HG03442 (cell line): Measurements from ENCODE around the gene FBXO24.

Experiments used
- ATAC-seq: cut with Tn5 transposase; IDR thresholded peaks from one replicate; pipeline ENCODE4 v1.9.1; 2021; ENCODE audit warnings: mild to moderate bottlenecking, moderate library complexity; ENCODE audit not compliant: unreplicated experiment

FBXO24 gene

DNA sequence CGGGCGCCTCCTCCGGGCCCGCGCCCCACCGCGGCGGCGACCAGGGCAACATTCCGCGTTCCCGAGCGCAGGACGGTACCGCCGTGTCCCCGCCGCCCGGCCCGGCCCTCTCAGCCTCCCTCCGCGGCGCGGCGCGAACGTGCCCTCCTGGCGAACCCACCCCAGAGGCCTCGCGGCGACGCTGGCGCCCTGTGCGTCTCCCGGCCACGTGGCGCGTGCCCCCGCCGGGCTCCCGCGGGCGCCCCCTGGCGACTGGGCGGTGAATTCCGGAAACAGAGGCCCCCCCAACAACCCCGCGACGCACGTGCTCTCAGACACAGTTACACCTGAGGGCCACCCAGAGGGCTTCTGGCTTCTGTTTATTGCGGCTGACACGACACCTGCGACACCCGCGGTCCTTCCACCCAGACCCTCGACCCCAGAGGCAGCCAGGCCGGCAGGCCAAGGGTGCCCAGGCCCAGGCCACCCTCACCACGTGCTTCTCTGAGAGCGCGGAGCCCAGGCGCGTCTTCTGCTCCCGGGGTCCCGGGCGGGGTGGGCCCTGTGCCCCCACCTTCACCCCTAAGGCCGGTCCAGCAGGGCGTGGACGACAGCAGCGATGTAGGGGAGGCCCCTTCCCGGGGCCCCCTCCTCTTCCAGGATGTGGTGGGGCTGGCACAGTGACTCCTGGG is 12.3 kb upstream of the FBXO24 start, which contains the start of gene SAP25:
TSS of gene SAP25 (minus strand) at position 210 of the 671 bp plus-strand sequence. CDS start at position 52, 158 bp downstream.
- no peak for ATAC-seq

GRCh38 chr7:100574362-100575205 is 11.5 kb upstream of the FBXO24 start:
- ATAC-seq: no peak

GRCh38 chr7:100575206-100575631 is 10.9 kb upstream of the FBXO24 start:
- ATAC-seq: no peak

DNA sequence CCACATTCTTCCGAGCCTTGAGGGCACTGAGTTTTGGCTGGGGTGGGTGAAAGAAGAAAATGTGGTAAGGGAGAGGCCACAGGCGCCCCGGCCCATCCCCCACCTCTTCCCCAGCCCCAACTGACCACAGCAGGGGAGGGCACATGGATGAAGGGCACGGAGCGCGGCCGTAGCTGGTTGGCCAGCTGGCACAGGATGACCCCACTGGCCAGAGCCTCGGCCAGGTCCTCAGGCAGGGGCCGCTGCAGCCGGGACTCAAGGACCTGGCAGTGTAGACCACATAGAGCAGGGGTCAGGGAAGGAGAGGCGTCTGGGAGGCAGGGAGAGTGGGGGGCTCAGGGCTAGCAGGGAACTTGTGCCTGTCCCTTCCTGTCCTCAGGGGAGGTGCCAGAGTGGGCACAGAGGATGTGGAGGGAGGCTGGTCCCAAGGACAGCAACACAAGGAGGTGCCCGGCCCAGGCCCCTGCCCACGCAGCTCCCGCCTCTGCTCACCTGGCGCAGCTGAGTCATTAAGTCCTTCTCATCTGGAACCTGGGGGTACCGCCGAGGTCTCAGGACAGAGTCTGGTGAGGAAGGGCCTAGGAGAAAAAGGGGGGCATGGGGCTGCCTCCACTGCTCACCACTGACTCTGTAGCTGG is 10.3 kb upstream of the FBXO24 start:
- no peak for ATAC-seq

DNA sequence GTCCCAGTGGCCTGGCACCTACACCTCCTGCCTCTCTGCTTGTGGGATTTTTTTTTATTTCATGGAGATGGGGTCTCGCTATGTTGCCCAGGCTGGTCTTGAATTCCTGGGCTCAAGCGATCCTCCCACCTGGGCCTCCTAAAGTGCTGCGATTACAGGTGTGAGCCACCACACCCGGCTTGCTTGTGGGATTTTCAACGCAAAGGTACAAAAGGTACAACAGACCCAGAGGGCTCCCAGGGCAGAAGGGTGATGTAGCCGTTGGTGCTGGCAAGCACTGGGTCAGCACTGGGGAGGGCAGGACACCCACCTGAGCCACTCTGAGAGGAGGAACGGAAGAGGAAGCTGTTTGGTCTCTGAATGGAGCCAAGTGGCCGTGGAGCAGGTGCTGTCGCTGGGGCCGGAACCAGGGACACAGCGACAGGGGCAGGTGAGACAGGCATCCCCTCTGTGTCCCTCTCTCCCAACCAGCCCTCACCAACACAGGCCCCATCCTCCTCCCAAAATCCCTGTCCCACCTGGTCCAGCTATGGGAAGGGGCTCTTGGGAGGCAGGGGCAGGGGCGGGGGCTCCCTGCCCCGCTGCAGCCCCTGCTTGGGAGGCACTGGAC is 9.6 kb upstream of the FBXO24 start:
- ATAC-seq: no peak

DNA sequence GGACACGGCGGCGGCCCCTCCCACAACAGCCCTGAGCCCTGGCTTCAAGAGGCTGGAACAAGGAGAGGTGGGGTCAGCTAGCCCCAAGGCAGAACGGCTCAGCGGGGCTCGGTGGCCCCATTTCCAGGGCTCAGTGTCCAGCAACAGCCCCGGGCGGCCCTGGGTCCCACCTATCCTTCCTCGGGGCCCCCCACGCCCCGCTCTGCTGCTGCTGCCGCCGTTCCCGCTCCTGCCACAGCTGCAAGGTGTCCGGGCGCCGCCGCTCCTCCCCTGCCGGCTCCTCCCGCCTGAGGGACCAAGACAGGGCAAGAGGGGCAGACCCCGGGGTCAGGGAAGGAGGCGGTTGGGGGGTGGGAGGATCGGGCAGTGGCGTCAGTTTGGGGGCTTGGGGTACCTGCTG is 9.0 kb upstream of the FBXO24 start:
- ATAC-seq: no peak

GRCh38 chr7:100577507-100577906 is 8.6 kb upstream of the FBXO24 start:
- ATAC-seq: no peak

DNA sequence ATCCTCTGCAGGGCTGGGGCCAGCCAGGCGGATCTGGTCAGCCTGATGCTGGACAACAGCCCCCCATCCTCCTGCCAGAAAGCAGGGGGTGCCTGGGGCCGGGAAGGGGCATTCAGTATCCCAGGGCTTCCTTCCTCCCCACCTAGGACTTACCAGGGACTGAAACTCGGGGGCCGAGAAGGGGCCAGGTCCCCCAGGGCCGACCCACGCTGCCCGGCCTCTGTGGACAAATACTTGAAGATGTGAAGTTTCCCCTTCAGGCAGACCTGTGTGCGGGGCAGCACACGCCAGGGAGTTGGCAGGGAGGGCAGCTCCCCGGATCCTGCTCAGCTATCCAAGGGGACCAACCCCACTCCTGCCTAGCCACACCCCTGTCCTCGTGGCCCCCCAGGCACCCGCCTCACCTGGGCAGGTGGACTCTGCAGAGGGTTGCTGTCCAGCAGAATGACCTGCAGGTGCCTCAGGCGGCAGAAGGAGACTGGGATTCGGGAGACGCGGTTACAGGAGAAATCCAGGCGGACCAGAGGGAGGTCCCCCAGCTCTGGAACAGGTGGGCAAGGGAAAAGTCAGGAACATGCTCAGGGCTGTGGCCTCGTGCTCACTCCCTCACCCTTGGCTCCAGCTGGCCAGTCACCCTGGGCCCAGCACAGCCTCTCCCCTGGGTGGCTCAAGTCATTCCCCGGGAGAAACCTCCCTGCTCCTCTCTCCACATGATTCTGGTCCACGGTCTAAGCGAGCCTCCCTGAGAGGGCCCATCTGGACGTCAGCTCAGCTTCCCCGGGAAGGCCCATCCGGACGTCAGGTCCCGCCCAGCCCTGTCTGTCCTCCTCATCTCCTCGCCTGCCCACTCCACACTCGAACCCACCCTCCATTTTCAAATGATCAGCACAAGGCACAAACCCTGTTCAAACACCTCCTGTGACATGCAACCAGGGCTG is 7.6 kb upstream of the FBXO24 start:
- ATAC-seq: no peak

DNA sequence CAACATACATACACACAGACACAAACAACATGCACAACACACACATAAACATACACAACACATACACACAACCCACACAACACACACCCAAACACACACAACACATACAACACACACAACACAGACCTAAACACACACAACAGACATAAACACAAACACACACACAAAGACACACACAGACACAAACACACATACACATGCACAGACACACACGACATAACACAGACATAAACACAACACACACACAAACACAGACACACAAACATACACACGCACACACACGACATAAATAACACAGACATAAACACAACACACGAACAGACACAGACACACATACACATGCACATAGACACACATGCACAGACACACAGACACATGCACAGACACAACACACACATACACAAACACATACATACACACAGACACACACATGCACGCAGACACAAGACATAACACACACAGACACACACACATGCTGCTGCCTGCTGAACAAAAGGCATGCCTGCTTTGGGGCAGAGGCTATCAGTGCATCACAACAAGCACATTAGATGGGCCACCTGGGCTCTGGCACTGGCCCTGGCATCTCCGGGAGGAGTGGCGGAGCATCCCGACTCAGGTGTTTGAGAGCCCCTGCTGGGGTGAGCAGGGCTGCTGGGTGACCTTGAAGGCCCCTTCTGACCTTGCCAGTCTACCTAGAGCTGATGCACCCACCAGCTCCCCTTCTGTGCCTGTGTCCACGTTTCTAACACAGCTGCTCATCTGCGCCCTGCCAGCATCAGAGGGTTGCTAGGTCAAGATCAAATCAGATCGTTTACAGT is 5.5 kb upstream of the FBXO24 start:
- ATAC-seq: no peak

- ATAC-seq: no peak
Measured at GRCh38 chr7:100582041-100582579, 4.0 kb upstream of the FBXO24 start.

GRCh38 chr7:100582650-100583049 is 3.5 kb upstream of the FBXO24 start:
- no peak for ATAC-seq

DNA sequence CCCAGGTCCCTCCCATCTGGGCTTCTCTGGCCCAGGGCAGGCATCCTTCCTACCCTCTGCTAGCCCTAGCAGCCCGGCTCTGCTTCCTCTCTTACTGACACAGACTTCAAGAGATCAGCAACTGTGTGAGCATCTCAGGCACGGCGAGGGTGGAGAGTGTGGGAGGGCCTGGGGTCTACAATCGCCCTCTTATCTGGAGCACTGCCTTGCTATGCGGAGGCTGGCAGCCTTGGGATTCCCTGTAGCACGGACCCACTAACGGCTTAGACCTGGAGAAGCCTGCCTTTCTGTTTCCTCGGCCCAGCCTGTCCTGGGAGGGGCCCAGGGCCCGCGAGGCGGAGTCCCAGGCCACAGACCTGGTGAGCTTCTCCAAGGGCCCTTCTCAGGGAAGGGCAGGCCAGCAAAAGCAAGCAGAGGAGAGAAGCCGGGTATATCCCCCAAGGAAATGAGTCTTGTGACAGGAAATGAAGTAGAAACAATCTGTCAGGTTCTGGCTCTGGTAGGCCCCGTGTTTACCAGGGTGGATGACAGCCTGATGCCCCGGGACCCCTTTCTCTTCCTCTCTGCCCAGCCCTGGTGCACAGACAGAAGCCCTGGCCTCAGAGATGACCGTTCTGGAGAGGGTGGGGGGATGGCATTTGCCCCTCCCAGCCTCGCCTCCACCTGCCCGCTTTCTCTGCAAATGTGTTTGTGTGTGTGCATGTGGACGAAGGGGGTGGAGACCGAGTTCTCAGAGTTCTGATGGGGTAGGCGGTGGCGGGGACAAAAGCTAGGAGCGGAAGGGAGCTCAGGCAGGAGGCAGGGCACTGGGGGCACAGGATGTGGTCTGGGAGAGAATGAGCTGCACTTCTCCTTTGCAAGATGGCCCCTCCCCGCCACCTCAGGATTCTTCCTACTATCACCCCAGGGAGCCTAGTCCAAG is 2.7 kb upstream of the FBXO24 start:
- ATAC-seq: no peak

- no peak for ATAC-seq
Measured at GRCh38 chr7:100584054-100584682, 2.0 kb upstream of the FBXO24 start.

DNA sequence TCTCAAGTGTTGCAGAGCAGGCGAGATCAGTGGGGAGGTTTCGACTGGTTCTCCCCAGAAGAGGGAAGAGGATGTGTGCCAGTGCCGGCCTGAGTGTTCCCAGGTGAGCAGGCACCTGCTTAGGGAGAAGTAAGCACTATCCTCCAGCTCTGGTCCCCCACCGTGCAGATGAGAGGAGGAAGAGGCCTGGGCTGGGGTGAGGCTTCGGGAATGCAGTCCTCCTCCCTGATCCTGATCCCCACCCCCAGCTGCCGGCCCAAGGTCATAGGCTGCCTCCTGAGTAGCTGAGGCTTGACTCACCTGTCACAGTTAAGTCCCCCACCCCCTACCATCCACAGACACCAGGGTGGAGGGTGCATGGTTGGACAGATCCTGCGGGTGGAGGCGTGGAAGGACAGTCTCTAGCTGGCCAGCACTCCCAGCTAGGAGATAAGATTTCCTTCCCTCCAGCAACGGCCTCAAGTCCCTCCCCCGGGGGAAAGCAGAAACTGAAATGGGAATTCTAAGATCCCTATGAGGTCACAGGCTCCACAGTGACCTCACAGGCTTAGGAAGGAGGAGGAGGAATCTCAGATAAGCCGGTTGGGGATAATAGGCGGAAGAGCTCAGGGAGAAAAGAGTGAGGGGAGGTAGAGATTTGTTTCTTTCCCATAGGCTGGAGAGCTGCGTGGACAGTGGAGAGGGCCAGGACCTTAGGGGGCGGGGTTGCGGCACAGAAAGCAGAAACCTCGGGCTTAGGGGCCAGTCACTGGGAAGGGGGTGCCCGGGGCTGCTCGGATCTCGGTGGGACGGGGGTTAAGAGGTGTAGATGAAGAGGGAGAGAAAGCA is 1.2 kb upstream of the FBXO24 start:
- no peak for ATAC-seq

- peak; percentile 20 for ATAC-seq
Measured at GRCh38 chr7:100585511-100586265, 440 bp upstream of the FBXO24 start, which contains the start of gene LRCH4. Gene LRCH4, minus strand, starts transcription at chr7:100586129. Its CDS starts 29 bp downstream, at chr7:100586100.

DNA sequence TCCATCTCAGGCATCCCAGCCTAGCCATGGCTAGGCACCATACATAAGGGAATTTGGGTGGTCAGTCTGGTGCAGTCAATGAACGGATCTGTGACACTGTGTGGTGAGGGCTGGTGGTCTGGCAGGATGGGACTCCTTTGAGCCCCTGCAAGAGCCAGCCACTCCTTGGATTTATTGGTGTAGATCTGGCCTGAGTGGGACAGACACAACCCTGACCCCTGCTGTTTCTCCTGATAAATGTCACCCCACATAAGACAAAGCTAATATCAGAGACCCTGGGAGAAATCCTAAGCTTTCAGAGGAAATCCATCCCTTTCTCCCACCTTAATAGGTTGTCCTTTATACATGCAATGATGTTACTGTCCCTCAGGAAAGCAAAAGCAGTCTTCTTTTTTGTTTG is 2.3 kb downstream of the FBXO24 start:
- ATAC-seq: no peak
